GM21528 (cell line): ENCODE results near the gene GPR4.

Source experiments
- ATAC-seq: cut with Tn5 transposase; IDR thresholded peaks from one replicate; pipeline ENCODE4 v1.9.1; 2021; ENCODE audit warnings: mild to moderate bottlenecking, moderate library complexity; ENCODE audit not compliant: unreplicated experiment, low FRiP score

GPR4 gene

GRCh38 chr19:45560038-45560437 lies 42.0 kb downstream of the GPR4 start:
- ATAC-seq: no peak

GRCh38 chr19:45558399-45558878 lies 43.6 kb downstream of the GPR4 start:
- no peak for ATAC-seq

- ATAC-seq: no peak
Measured at GRCh38 chr19:45556835-45557234, 45.2 kb downstream of the GPR4 start.

GRCh38 chr19:45554481-45554880 lies 47.5 kb downstream of the GPR4 start:
- ATAC-seq: no peak

GRCh38 chr19:45553464-45553863 lies 48.5 kb downstream of the GPR4 start:
- no peak for ATAC-seq

- ATAC-seq: no peak
Measured at GRCh38 chr19:45547965-45548609, 53.9 kb downstream of the GPR4 start.

- no peak for ATAC-seq
Measured at GRCh38 chr19:45547211-45547770, 54.7 kb downstream of the GPR4 start.

- ATAC-seq: no peak
Measured at GRCh38 chr19:45542234-45542668, 59.8 kb downstream of the GPR4 start.
